GM19395 (cell line): Measurements from ENCODE around the gene CYSRT1.
A peak's percentile ranks its signal among the peaks of the same experiment; 100 is the strongest.
"Not testable (repeated sequence)": the region's sequence is repeated elsewhere in the genome, so short reads cannot be mapped to it uniquely, and the experiment has no call there.

Experiments
- ATAC-seq: cut with Tn5 transposase; IDR thresholded peaks from one replicate; pipeline ENCODE4 v1.9.1; 2021; ENCODE audit warnings: mild to moderate bottlenecking, moderate library complexity; ENCODE audit not compliant: unreplicated experiment

The CYSRT1 gene

DNA sequence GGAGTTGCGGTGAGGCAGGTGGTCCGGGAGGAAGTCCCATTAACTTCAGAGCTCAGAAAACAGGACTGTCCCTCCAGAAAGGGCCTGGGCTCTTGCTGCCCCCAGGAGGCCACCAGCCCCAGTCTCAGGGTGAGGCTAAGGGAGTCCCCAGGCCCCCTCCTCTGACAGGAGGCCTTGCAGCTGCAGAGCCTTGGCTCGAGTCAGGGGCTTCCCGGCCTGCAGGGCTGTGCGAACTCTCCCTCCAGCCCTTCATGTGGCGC, 22.9 kb downstream of the CYSRT1 start:
- no peak for ATAC-seq

DNA sequence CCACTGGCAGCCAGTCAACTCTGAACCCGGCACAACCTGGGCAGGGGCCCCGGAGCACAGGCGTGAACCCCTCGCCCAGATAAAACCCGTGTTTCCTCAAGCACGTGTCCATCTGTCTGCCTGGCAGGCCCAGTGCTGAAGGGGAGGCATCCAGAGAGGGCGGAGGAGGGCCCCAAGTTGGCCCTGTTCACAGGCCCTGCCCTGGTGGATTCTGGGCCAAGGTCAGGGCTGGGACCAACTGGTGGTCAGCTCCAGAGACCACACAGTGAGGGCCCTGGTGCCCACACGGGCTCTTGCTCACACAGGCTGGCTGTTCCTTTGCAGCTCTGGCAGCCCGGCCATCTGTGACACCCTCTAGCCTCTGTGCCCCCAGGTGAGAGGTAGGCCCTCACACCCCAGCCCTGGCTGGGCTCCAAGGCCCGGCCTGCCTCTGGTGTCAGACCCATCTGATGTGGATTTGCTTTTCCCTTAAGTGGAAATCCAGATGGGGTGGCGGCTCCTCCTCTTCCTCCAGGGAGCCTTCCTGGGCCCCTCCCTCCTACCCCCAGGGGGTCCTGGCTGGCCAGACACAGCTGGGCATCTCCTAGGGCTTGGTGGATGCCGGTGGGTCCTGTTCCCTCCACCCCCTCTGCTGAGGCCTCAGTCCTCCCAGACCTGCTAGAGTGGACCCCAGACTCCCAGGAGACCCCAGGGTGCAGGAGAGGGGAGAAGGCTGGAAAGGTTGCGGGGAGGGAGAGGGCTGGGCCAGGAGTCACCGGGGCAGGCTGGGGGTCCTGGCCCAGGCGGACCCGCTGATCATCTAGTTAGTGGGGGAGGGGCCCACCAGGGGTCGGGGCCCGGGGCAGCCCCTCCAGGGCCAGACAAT, 25.6 kb downstream of the CYSRT1 start:
- no peak for ATAC-seq

DNA sequence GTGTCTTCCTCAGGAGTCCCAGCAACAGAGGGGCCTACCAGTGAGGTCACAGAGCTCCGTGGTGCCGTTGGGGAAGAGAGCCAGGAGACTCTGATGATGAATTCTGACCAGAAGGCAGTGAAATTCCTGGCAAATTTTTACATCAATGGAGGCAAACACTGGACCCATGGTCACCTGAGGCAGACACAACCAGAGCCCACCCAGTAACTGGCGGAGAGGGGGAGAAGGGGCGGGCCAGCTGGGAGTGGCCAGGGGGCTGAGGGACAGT, 26.2 kb downstream of the CYSRT1 start, which contains the start of gene STPG3:
Gene STPG3, plus strand, starts transcription at position 93 of the 268 bp plus-strand sequence. Its CDS starts 1 bp downstream, at position 94.
- no peak for ATAC-seq

DNA sequence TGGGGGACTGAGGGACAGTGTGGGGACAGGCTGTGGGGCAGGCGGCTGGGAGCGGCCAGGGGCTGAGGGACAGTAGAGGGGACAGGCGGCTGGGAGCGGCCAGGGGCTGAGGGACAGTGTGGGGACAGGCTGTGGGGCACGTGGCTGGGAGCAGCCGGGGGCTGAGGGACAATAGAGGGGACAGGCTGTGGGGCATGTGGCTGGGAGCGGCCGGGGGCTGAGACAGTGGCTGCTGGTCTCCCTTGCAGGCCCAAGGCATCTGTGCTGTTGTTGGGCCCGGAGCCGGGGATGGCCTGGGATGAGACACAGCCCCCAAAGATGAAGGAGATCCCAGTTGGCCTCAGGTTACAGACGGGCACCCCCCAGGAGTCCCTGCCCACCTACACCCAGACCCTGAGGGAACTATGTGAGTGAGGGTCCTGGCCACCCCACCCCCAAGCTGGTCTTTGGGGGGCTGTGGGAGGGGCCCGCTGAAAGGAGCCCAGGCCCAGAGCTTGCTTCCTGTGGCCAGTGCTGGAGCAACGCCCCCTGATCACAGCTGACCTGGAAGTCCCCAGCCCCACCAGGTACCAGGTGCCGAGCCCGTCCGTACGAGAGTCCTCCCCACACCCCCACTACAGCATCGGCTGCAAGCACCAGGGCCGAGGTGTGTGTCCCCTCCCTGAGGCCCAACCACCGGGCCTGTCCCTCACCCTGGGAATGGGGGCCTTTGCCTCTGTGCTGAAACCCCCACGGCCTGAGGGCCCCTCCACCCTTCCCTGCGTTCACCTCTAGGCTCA, 26.7 kb downstream of the CYSRT1 start:
- no peak for ATAC-seq

DNA sequence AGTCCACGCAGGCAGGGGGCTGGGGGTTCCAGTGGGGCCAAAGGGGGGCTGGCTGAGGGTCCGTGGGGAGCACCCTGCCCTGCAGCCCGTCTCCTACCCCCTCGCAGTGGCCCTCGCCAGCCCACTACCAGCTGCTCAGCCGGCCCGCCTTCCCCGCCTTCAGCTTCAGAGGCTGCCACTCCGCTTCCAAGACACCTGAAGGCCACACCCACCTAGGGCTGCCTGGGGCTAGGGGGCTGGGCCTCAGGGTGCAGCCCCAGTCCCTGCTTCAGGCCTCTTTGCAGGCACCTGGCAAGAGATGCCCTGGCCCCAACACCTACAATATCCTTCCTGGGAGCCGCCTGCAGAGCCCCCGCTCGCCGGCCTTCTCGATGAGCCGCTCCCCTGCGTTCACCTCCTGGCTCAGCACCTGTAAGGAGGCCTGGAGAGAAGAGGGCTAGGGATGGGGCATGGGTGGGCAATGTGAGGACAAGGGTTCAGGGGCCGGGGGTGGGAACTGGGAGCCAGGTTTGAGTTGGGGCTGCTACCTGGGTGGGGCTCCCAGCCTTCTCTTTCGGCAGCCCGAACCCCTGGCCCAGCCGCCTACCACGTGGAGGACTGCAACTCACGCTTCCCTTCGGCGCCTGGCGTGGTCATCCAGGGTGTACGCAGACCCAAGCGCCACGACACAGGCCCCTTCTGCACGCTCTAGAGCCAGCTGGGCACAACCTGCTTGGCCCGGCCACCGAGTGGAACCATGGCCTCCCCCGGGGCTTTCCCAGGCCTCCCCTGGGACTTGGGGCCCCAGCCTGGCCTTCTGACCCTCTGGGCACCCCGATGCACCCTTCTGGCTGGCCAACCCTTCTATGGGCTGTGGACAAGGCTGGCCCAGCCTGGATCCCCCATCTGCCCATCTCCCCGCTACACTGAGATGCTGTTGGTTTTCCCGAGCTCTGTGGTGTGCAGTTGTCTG, 27.9 kb downstream of the CYSRT1 start:
- no peak for ATAC-seq

DNA sequence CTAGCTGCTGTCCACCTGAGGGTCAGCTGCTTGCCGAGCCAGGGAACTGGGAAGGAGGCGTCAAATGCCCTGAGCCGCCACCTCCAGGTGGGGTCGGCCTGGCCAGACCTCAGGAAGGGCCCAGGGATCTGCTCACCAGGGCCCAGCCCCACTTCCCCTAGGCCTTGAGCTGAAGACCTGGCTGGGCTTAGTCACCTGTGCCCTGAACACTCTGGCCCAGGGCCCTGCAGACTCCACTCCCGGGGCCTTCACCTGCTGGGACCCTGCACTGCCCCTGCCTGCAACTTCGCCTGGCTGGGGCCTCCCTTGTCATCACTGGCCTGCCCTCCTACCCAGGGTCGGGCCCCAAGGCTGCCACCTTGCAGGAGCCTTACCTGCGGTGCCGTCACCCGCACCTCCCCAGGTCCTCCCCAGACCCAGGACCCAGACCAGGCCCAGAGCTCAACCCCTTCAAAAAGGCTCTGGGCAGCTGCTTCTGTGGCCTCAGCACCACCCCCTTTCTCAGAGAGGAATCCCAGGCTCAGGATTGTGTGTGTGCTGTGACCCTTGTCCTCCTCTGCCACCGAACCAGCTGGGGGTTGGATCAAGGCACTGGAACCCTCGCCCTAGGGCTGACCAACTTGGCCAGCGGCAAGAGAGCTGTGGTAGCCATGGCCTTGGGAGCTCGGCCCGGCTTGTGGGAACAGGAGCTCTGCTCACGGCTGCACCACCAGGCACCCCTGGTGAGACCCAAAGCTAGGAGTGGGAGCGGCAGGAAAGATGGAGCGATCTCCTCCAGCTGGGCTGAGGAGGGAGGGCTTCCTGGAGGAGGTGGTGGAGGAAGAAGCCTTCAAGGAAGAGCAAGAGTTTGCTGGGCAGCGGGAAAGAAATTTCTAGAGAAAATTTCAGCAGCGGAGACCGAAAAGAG, 29.0 kb downstream of the CYSRT1 start:
- no peak for ATAC-seq

DNA sequence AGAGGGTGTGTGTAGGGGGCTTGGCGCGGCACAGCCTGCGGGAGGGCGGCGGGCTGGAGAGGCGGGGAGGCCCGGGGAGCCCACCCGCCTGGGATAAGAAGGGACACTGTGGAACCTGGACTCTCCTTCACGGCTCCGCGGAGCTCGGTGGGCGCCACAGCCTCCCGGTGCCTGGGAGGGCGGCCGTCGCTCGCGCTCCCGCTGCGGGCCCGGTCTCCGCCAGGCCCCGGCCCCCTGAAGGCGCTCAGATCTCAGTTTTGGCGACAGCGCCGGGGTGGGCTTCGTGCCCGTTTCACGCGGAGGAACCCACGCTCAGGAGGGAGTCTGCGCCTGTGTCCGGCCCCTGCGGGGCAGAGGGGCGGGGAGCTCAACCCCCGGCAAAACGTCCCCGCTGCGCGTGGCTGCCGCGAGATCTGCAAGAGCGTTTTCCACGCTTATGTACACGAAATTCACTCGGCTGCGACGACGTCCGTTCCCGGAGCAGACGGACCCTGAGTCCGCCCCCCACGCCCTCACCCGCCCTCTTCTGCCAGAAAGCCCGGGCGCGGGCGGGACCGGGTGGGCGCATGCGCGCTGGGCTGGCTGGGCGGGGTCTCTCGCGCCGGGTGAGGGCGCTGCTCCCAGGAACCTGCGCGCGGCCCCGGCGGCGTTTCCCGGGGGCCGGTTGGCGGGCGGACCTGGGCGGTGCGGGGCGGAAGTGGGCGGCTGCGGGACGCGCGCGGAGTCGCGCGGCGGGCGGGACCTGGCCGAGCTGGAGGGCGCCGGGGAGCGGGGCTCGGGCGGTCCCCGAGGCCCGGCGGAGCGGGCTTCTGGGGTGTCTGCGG, 29.9 kb downstream of the CYSRT1 start, which contains the start of gene NELFB:
Gene NELFB, plus strand, starts transcription at position 704 of the 824 bp plus-strand sequence.
- peak; percentile 77 for ATAC-seq

DNA sequence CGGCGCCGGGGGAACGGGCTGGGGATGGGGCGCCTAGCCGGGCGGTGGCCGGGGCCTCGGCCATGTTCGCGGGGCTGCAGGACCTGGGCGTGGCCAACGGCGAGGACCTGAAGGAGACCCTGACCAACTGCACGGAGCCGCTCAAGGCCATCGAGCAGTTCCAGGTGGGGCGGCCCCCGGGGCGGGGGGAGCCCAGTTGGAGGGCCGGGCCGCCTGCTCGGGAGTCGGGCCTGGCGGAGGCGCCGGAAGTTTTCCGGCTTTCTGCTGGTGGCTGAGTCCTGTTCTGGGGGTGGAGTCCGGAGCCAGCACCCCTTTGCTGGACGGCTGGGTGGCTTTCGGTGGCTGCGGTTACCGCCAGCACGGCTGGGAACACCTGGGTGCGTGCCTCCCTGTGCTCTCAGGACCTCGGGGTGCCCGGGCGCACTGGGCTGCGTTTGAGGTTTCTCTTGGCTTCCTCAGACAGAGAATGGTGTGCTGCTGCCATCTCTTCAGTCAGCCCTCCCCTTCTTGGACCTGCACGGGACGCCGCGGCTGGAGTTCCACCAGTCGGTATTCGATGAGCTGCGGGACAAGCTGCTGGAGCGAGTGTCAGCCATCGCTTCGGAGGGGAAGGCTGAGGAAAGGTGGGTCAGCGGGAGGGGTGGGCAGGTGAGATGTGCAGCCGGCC, 30.6 kb downstream of the CYSRT1 start:
- peak; percentile 38 for ATAC-seq

DNA sequence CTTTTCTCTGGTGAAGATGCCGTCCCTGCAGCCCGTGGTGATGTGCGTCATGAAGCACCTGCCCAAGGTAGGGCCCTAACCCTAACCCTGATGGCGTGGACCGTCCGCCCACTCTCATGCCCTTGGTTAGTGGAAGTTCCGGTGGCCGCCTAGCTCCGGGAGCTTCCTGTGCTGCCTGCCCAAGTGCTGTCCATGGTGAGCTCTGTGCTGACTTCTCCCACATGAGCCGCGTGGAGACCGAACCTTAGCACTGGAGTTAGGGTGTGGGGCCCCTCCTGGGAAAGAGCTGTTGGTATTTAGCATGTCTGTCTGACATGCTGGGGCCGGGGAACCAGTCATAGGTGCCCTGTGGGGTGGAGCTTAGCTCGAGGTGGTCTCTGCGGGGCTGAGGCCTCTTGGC, 31.4 kb downstream of the CYSRT1 start:
- ATAC-seq, result no peak

DNA sequence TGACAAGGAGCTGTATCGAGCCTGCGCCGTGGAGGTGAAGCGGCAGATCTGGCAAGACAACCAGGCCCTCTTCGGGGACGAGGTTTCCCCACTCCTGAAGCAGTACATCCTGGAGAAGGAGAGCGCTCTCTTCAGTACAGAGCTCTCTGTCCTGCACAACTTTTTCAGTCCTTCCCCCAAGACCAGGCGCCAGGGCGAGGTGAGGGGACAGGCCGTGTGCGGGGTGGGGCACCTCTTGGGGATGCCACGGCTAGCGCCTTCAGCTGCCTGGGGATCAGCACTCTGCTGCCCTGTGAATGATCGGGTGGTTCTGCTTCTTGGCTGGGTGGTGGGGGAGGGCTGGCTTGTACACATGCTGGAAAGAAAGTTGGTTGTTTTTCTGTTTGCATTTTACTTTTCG, 31.9 kb downstream of the CYSRT1 start:
- ATAC-seq, result no peak

DNA sequence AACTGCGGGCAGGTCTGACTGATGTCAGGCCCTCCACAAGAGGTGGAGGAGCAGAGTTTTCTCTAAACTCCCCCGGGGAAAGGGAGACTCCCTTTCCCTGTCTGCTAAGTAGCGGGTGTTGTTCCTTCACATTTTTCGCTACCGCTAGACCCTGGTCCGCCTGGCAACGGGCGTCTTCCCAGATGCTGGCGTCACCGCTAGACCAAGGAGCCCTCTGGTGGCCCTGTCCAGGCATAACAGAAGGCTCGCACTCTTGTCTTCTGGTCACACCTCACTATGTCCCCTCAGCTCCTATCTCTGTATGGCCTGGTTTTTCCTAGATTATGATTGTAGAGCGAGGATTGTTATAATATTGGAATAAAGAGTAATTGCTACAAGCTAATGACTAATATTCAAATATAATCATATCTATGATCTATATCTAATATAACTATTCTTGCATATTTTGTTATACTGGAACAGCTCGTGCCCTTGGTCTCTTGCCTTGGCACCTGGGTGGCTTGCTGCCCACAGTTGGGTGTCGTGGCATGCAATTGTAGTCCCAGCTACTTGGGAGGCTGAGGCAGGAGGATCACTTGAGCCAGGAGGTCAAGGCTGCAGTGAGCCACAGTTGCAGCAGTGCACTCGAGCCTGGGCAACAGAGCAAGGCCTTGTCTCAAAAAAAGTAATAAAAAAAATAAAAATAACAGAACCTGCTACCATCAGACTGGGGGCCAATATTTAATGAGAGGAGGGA, 37.4 kb downstream of the CYSRT1 start:
- ATAC-seq, result not testable (repeated sequence)

DNA sequence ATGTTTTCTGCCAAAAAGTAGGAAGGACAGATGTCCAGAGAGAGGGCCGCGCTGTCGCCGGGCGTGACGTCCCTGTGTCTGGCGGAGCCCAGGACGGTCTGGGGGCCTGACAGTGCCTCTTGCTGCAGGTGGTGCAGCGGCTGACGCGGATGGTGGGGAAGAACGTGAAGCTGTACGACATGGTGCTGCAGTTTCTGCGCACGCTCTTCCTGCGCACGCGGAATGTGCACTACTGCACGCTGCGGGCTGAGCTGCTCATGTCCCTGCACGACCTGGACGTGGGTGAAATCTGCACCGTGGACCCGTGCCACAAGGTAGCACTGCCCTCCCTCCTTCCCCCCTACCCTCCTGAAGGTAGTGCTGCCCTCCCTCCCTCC, 37.9 kb downstream of the CYSRT1 start:
- ATAC-seq, result no peak

DNA sequence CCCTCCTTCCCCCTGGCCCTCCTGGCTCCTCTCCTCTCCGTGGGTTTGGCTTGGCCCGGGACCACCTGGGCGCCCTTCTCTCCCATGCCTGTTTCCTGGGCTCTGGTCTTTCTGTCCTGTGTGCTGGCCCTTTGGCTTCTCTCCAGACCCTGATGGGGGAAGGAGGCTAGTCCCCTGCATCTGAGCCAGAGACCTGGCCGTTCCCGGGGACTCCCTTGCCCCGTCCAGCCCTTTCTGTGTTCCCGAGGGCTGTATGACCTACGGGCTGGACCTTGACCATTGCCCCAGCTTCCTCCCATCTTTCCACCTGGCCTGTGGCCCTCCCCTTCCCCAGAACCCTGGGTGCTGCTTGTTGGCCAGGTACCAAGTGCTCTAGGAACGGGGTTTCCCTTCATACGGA, 38.5 kb downstream of the CYSRT1 start:
- ATAC-seq, result no peak

DNA sequence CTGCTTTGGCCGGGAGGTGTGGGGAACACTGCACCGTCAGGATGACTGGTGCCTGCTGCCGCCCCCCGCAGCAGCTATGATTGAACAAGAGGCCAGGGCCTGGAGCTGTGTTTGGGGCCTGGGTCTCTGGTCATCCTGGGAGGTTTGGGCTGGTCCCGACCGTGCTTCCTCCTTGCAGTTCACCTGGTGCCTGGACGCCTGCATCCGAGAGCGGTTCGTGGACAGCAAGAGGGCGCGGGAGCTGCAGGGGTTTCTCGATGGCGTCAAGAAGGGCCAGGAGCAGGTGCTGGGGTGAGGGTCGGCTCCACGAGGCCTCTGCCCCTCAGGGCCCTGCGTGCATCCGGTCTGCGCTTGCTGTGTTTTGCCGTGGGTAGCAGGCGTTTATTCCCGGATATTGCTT, 39.1 kb downstream of the CYSRT1 start:
- no peak for ATAC-seq

DNA sequence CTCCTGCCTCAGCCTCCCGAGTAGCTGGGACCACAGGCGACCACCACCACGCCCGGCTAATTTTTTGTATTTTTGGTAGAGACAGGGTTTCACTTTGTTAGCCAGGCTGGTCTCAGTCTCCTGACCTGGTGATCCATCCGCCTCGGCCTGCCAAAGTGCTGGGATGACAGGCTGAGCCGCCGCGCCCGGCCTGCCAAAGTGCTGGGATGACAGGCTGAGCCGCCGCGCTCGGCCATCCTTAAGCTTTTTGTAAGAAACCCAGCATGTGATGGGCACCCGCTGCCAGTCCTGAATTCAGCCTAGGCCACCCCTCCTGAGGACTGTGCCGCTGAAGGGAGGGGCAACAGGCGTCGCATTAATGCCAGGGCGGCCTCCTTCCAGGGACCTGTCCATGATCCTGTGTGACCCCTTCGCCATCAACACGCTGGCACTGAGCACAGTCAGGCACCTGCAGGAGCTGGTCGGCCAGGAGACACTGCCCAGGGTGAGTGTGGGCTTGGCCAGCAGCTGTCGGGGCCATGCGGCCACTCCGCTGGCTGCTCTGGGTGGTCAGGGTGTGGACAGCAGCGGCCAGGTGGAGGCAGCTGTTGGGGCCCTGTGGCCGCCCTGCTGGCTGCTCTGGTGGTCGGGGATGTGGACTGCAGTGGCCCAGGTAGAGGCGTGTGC, 40.7 kb downstream of the CYSRT1 start:
- ATAC-seq, result no peak

DNA sequence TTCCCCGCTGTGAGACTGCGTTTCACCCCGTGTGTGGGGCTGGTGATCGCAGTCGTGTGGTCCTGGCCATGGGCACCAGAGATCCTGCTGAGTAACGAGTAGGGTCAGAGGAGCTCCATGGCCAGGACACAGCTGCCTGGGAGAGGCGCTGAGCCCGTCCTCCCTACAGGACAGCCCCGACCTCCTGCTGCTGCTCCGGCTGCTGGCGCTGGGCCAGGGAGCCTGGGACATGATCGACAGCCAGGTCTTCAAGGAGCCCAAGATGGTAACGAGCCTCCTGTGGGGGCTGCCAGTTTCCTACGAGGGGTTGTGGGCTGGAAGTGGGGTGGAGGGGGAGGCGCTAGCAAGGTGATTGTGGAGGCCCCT, 41.2 kb downstream of the CYSRT1 start:
- no peak for ATAC-seq

DNA sequence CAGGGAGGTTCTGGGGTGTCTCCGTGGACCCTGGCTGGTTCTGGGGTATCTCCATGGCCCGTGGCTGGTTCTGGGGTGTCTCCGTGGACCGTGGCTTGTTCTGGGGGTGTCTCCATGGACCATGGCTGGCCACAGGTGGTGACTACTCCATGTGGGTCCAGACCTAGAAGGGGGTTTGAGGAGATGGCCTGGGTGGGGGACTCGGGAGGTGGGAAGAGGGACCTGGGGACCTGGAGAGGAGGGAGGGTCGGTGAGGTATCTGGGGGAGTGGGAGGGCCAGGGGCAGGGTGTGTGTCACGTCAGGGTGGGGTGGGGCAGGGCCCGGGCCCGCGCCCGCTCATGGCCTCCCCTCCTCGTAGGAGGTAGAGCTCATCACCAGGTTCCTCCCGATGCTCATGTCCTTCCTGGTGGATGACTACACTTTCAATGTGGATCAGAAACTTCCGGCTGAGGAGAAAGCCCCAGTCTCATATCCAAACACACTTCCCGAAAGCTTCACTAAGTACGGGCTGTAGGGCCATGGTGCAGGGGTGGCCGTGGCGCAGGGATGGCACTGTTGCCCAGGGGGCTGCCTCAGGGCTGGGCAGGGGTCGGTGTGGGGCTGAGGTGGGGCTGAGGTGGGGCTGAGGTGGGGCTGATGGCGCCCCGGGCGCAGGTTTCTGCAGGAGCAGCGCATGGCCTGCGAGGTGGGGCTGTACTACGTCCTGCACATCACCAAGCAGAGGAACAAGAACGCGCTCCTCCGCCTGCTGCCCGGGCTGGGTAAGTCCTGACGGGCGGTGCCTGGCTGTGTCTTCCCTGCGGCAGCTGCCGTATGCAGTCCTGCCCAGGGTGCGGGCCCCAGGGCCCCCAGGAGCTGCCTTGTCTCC, 41.8 kb downstream of the CYSRT1 start:
- ATAC-seq, result no peak
